ENCODE measurements around the gene TRIM62.
A peak's percentile ranks its signal among the peaks of the same experiment; 100 is the strongest.
"Not testable (repeated sequence)": the region's sequence is repeated elsewhere in the genome, so short reads cannot be mapped to it uniquely, and the experiment has no call there.

TRIM62 gene

GRCh38 chr1:33131191-33131590 is 50.7 kb downstream of the TRIM62 start:
- no peak for DNase-seq

GRCh38 chr1:33130297-33130696 is 51.5 kb downstream of the TRIM62 start:
- DNase-seq = no peak

DNA sequence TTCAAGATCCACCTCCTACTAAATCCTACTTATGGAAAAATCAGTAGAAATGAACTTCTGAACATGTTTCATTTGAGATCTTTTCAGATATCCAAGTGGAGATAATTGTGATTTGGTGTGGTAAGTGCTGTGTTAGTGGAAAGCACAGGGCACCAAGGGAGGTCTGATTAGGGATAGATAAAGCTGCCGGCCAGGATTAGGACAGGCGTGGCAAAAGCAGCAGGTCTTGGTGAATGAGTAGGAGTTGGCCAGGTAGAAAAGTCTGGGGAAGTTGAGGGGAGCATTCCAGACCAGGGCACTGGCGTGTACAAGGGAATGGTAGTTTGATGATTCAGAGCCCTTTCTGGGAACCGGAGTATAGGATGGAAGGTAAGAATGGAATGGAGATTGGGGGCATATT is 53.1 kb downstream of the TRIM62 start:
- no peak for DNase-seq

GRCh38 chr1:33127001-33127823 is 54.6 kb downstream of the TRIM62 start:
- DNase-seq = peak; percentile 99

GRCh38 chr1:33126411-33127000 is 55.3 kb downstream of the TRIM62 start:
- DNase-seq = no peak

- not testable (repeated sequence) for DNase-seq
Measured at GRCh38 chr1:33124647-33125046, 57.2 kb downstream of the TRIM62 start.

DNA sequence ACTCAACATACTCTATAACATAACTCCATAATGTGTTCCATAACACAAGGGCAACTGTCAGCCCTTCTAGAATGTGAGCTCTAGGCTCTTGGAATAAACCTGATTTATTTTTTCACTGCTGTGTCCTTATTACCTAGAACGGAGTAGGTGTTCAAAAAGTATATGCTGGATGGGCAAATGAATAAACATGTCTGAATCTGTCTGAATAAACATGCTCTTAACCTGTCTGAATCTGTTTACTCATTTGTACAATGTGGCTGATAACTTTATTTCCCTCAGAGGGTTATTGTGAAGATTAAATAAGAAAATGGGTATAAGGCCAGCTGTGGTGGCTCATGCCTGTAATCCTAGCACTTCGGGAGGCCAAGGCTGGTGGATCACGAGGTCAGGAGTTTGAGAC is 58.6 kb downstream of the TRIM62 start:
- no peak for DNase-seq

DNA sequence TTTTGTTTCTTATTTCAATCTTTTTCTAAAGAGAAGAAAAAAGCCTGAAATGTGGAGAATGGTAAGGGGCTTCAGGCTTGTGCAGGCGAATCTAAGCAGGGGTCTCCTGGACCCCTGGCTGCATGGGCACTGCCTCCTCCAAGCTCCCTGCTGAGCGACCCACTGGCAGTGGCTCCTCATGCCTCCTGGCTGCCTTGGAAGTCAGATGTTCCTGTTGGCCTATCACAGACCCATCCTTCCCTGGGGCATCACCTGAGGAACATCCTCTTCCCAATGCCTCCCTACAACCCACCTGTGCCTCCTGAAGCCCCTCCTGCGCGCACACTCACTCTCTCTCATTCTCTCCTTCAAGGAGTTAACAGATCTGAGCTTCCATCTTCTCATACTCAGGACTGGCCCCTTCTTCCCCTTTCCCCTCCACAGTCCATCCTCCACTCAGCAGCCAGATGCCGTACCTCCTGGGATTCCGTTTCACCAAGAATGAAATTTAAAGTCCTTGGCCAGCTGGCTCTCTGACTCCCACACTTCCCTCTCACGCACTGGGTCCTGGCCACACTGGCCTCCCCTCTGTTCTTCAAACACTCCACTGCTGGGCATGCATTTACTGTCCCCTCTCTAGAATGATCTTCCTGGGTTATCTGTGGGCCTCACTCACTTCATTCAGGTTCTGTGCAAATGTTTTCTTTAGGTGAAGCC is 59.2 kb downstream of the TRIM62 start:
- no peak for DNase-seq

- no peak for DNase-seq
Measured at GRCh38 chr1:33121728-33122127, 60.1 kb downstream of the TRIM62 start.

GRCh38 chr1:33120436-33121231 is 61.2 kb downstream of the TRIM62 start:
- no peak for DNase-seq

GRCh38 chr1:33119532-33120217 is 62.2 kb downstream of the TRIM62 start:
- DNase-seq = no peak

GRCh38 chr1:33119050-33119449 is 62.8 kb downstream of the TRIM62 start:
- no peak for DNase-seq

- no peak for DNase-seq
Measured at GRCh38 chr1:33118274-33118673, 63.6 kb downstream of the TRIM62 start.

GRCh38 chr1:33117440-33118085 is 64.3 kb downstream of the TRIM62 start:
- no peak for DNase-seq

- peak; percentile 22 for DNase-seq
Measured at GRCh38 chr1:33111965-33112364, 69.9 kb downstream of the TRIM62 start.

- no peak for DNase-seq
Measured at GRCh38 chr1:33110477-33110876, 71.4 kb downstream of the TRIM62 start.

DNA sequence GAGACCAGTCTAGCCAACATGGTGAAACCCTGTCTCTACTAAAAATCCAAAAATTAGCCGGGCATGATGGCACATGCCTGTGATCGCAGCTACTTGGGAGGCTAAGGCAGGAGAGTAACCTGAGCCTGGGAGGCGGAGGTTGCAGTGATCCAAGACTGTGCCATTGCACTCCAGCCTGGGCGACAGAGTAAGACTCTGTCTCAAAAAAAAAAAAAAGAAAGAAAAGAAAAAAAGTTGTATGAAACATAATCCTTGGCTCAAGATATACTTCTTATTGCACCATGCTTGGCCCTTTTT is 81.8 kb downstream of the TRIM62 start:
- DNase-seq = not testable (repeated sequence)

- DNase-seq = peak; percentile 100
Measured at GRCh38 chr1:33099290-33100118, 82.3 kb downstream of the TRIM62 start.

DNA sequence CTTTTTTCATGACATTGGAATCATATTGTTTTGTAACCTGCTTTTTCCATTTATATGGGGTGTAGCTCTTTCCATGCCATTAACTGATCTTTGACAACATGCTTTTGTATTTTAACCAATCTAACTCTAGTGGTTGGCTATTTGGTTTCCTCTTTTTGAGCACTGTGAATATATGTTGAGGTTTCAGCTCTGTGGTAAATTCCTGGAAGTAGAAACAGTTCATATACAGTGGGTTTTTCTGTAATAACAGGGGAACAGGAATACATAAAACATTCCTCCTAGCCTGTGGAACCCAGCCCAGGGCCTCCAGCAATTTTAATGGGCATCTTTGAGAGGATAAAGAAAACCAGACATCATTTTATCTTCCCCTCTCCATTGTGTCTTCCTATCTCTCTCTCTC is 83.5 kb downstream of the TRIM62 start:
- DNase-seq = peak; percentile 91

- DNase-seq = no peak
Measured at GRCh38 chr1:33097762-33098161, 84.1 kb downstream of the TRIM62 start.

- no peak for DNase-seq
Measured at GRCh38 chr1:33097137-33097611, 84.7 kb downstream of the TRIM62 start.

Measured in fibroblast of upper back skin (primary cell).